CD4-positive, alpha-beta T cell treated with Interleukin-12 subunit alpha and Interleukin-12 subunit beta, for 1 hour (primary cell): ENCODE results near the gene TMEM132D.

Experiments
- DNase-seq: peaks from one replicate; pipeline ENCODE4 v3.0.0-alpha.2; 2020

The TMEM132D gene

GRCh38 chr12:129409281-129409680 is 494.5 kb downstream of the TMEM132D start:
- no peak for DNase-seq

- DNase-seq: no peak
These were observed 499.3 kb downstream of the TMEM132D start for GRCh38 chr12:129404556-129404955.

- no peak for DNase-seq
These were observed 502.3 kb downstream of the TMEM132D start for GRCh38 chr12:129401572-129401971.

- no peak for DNase-seq
These were observed 509.5 kb downstream of the TMEM132D start for GRCh38 chr12:129394177-129394825.

- no peak for DNase-seq
These were observed 510.4 kb downstream of the TMEM132D start for GRCh38 chr12:129393357-129393937.

GRCh38 chr12:129385637-129385990 is 518.2 kb downstream of the TMEM132D start:
- DNase-seq: no peak

- DNase-seq: no peak
These were observed 519.9 kb downstream of the TMEM132D start for GRCh38 chr12:129383956-129384355.

GRCh38 chr12:129381715-129382114 is 522.1 kb downstream of the TMEM132D start:
- DNase-seq: no peak

- DNase-seq: no peak
These were observed 524.6 kb downstream of the TMEM132D start for GRCh38 chr12:129379076-129379804.

GRCh38 chr12:129378496-129378895 is 525.3 kb downstream of the TMEM132D start:
- DNase-seq: no peak

- DNase-seq: no peak
These were observed 530.1 kb downstream of the TMEM132D start for GRCh38 chr12:129373746-129374145.

- DNase-seq: no peak
These were observed 530.9 kb downstream of the TMEM132D start for GRCh38 chr12:129372876-129373275.

- DNase-seq: no peak
These were observed 531.5 kb downstream of the TMEM132D start for GRCh38 chr12:129372348-129372747.

- no peak for DNase-seq
These were observed 532.6 kb downstream of the TMEM132D start for GRCh38 chr12:129371268-129371667.

GRCh38 chr12:129366656-129367055 is 537.2 kb downstream of the TMEM132D start:
- DNase-seq: no peak

GRCh38 chr12:129363041-129363440 is 540.8 kb downstream of the TMEM132D start:
- DNase-seq: no peak

- DNase-seq: no peak
These were observed 546.6 kb downstream of the TMEM132D start for GRCh38 chr12:129357233-129357632.

- DNase-seq: no peak
These were observed 552.3 kb downstream of the TMEM132D start for GRCh38 chr12:129351481-129351880.

- no peak for DNase-seq
These were observed 564.5 kb downstream of the TMEM132D start for GRCh38 chr12:129339336-129339735.

GRCh38 chr12:129337413-129337812 is 566.4 kb downstream of the TMEM132D start:
- DNase-seq: no peak

GRCh38 chr12:129335773-129336172 is 568.1 kb downstream of the TMEM132D start:
- DNase-seq: no peak

GRCh38 chr12:129332286-129332685 is 571.5 kb downstream of the TMEM132D start:
- DNase-seq: no peak

GRCh38 chr12:129331356-129332085 is 572.3 kb downstream of the TMEM132D start:
- DNase-seq: no peak

GRCh38 chr12:129328235-129328634 is 575.6 kb downstream of the TMEM132D start:
- DNase-seq: no peak
